Caco-2 (cell line): ENCODE data around the gene FBXO24. TPM values are rescaled to one million over a fixed set of nuclear protein-coding genes. Genes with fewer than 3 reads are reported as not detected.

ENCODE experiments used
- BruUV-seq: library from RNA; stranded (reverse); fragments of 400-500 nt; replicated peaks from 2 replicates; lab custom pipeline; 2021; lab: Mats Ljungman, UMichigan
- CTCF ChIA-PET: fragments of 300-600 bp; sonication (Branson Sonifier 250); formaldehyde crosslinking; loops from one replicate; lab custom pipeline; 2022; ENCODE audit warnings: antibody characterized with exemption; lab: Charles Lee
- POLR2A ChIA-PET: fragments of 300-600 bp; sonication (Branson Sonifier 250); formaldehyde crosslinking; loops from one replicate; lab custom pipeline; 2022; ENCODE audit warnings: antibody characterized with exemption; lab: Charles Lee
- DNase-seq, 2 experiments: peaks; one replicate each; pipeline versions ENCODE4 v3.0.0 to v3.0.0-alpha.2; 2020 to 2022
- H3K27me3 ChIP-seq: replicated peaks from 2 replicates; pipeline ENCODE4 v1.6.0; 2011; ENCODE audit warnings: low read length; ENCODE audit not compliant: control insufficient read depth, insufficient read depth
- H3K36me3 ChIP-seq: 2 replicates; pipeline ENCODE4 v1.5.1; 2011; ENCODE audit warnings: low read length; ENCODE audit not compliant: control insufficient read depth, insufficient read depth
- H3K4me1 ChIP-seq: fragments of 250-450 bp; sonication (Bioruptor Pico); 2 replicates; pipeline ENCODE4 v1.5.1; 2020; ENCODE audit warnings: mild to moderate bottlenecking
- H3K4me3 ChIP-seq: 2 replicates; pipeline ENCODE4 v1.5.1; 2011; ENCODE audit warnings: low read depth, mild to moderate bottlenecking, control low read depth, low read length
- H3K9me3 ChIP-seq: fragments of 250-450 bp; sonication (Bioruptor Pico); 2 replicates; pipeline ENCODE4 v1.5.1; 2020; ENCODE audit warnings: mild to moderate bottlenecking, moderate library complexity
- H3K27ac Mint-ChIP-seq: one replicate; pipeline ENCODE4 v1.8.0; 2022; ENCODE audit warnings: mixed read lengths; ENCODE audit not compliant: unreplicated experiment
- H3K27me3 Mint-ChIP-seq: one replicate; pipeline ENCODE4 v1.8.0; 2022; ENCODE audit warnings: mixed read lengths; ENCODE audit not compliant: insufficient read depth, unreplicated experiment
- H3K36me3 Mint-ChIP-seq: one replicate; pipeline ENCODE4 v1.8.0; 2022; ENCODE audit warnings: mild to moderate bottlenecking, mixed read lengths; ENCODE audit not compliant: insufficient read depth, unreplicated experiment
- H3K4me1 Mint-ChIP-seq: one replicate; pipeline ENCODE4 v1.8.0; 2022; ENCODE audit warnings: low read depth, mixed read lengths; ENCODE audit not compliant: unreplicated experiment
- H3K4me3 Mint-ChIP-seq: one replicate; pipeline ENCODE4 v1.8.0; 2022; ENCODE audit warnings: mild to moderate bottlenecking, moderate library complexity, mixed read lengths; ENCODE audit not compliant: unreplicated experiment
- H3K9me3 Mint-ChIP-seq: one replicate; pipeline ENCODE4 v1.8.0; 2022; ENCODE audit warnings: mixed read lengths; ENCODE audit not compliant: unreplicated experiment
- CTCF ChIP-seq, 2 experiments: fragments of 200-600 bp in 1 of 2; IDR thresholded peaks; 1 replicate in 1 of 2; 2 replicates in 1 of 2; pipeline versions ENCODE4 v1.5.1 to v1.8.0; 2011 to 2022; ENCODE audit warnings: antibody characterized with exemption in 1 of 2, control low read depth in 1 of 2, inconsistent platforms in 1 of 2, low read depth in 1 of 2, low read length in 1 of 2, mild to moderate bottlenecking in 1 of 2, moderate library complexity in 1 of 2; ENCODE audit not compliant: insufficient read depth in 1 of 2, severe bottlenecking in 1 of 2, unreplicated experiment in 1 of 2
- intact Hi-C: fragments of 100-400 bp; cut with micrococcal nuclease; formaldehyde crosslinking; loops from one replicate; pipeline ENCODE4 v1.10.0; 2022; ENCODE audit not compliant: unreplicated experiment
- total RNA-seq: library from RNA; stranded (reverse); gene quantifications from 2 replicates; pipeline ENCODE4 v1.2.3, GENCODE V29; 2022

FBXO24 gene
- total RNA-seq, 1 experiment from 2014 or later: 1.5 TPM

GRCh38 chr7:100591596-100591995 lies 5.5 kb downstream of the FBXO24 start:
- intact Hi-C loops: no loop called here
- Histone ChIP-seq H3K4me3 (no peak overlapping the region), H3K27me3 (no peaks in the 10 kb centered on the region), H3K4me1 (no peaks in the 10 kb centered on the region), H3K36me3 (no peaks in the 10 kb centered on the region), H3K9me3 (no peaks in the 10 kb centered on the region)
- no peak overlapping the region for H3K27ac Mint-ChIP-seq
- no peaks in the 10 kb centered on the region for H3K27me3 Mint-ChIP-seq
- POLR2A ChIA-PET: interaction anchor here (0.6 kb wide), 1 partner anchor 137 kb away, joined by 4 read pairs; no protein-coding TSS in a partner anchor
- no peak for DNase-seq
- H3K36me3 Mint-ChIP-seq: peaks cover 20% of the 10 kb centered on the region
- no peak overlapping the region for H3K4me3 Mint-ChIP-seq
- no TSS peak for BruUV-seq
- H3K9me3 Mint-ChIP-seq: no peaks in the 10 kb centered on the region
- no peak for TF ChIP-seq CTCF (IDR thresholded peaks at IDR 0.05; ENCODE audit: insufficient read depth in 1 of 2, low read depth in 1 of 2, low read length in 1 of 2, severe bottlenecking in 1 of 2, unreplicated experiment in 1 of 2)
- H3K4me1 Mint-ChIP-seq: peaks cover 6% of the 10 kb centered on the region
- CTCF ChIA-PET: no interaction called here

GRCh38 chr7:100595188-100595587 lies 9.1 kb downstream of the FBXO24 start:
- Mint-ChIP-seq H3K9me3 (no peaks in the 10 kb centered on the region), H3K27ac (no peak overlapping the region), H3K27me3 (no peaks in the 10 kb centered on the region), H3K4me1 (no peaks in the 10 kb centered on the region), H3K36me3 (peaks cover 15% of the 10 kb centered on the region), H3K4me3 (no peak overlapping the region)
- intact Hi-C loops: no loop called here
- no peaks in the 10 kb centered on the region for H3K9me3 ChIP-seq
- no peaks in the 10 kb centered on the region for H3K4me1 ChIP-seq
- ChIA-PET POLR2A (interaction anchor here (1.0 kb wide), 1 partner anchor 9 kb away, joined by 4 read pairs; the partner anchor contains the start of genes FBXO24 and LRCH4), CTCF (no interaction called here)
- H3K36me3 ChIP-seq: no peaks in the 10 kb centered on the region
- no TSS peak for BruUV-seq
- TF ChIP-seq CTCF (IDR thresholded peaks at IDR 0.05; ENCODE audit: insufficient read depth in 1 of 2, low read depth in 1 of 2, low read length in 1 of 2, severe bottlenecking in 1 of 2, unreplicated experiment in 1 of 2): no peak
- H3K27me3 ChIP-seq: no peaks in the 10 kb centered on the region
- DNase-seq: no peak
- H3K4me3 ChIP-seq: no peak overlapping the region

- H3K4me3 ChIP-seq: no peak overlapping the region
- no peaks in the 10 kb centered on the region for H3K27me3 Mint-ChIP-seq
- no peaks in the 10 kb centered on the region for H3K9me3 ChIP-seq
- no peaks in the 10 kb centered on the region for H3K9me3 Mint-ChIP-seq
- intact Hi-C loops: no loop called here
- H3K4me3 Mint-ChIP-seq: no peak overlapping the region
- H3K36me3 Mint-ChIP-seq: peaks cover 6% of the 10 kb centered on the region
- CTCF ChIA-PET: no interaction called here
- TF ChIP-seq CTCF (IDR thresholded peaks at IDR 0.05; ENCODE audit: insufficient read depth in 1 of 2, low read depth in 1 of 2, low read length in 1 of 2, severe bottlenecking in 1 of 2, unreplicated experiment in 1 of 2): no peak
- peaks cover 12% of the 10 kb centered on the region for H3K4me1 ChIP-seq
- H3K27ac Mint-ChIP-seq: no peak overlapping the region
- no peak for DNase-seq
- POLR2A ChIA-PET: interaction anchor here (0.8 to 1.1 kb wide), 2 partner anchors 12 to 14 kb away, joined by 3 read pairs; partner anchors contain the start of genes FBXO24 and MOSPD3
- BruUV-seq: no TSS peak
- H3K36me3 ChIP-seq: no peaks in the 10 kb centered on the region
- H3K4me1 Mint-ChIP-seq: no peaks in the 10 kb centered on the region
- no peaks in the 10 kb centered on the region for H3K27me3 ChIP-seq
Observed at GRCh38 chr7:100598425-100598824, 12.3 kb downstream of the FBXO24 start.
